Aorta (tissue), 5 donors: Measurements from ENCODE around the gene SNRPN. TPM values are rescaled to one million over a fixed set of nuclear protein-coding genes. Genes with fewer than 3 reads are reported as not detected.
"Not testable (repeated sequence)": the region's sequence is repeated elsewhere in the genome, so short reads cannot be mapped to it uniquely, and the experiment has no call there.

Source experiments
- ATAC-seq: fragments of 200-7000 bp; cut with Tn5 transposase; one replicate; pipeline ENCODE4 v1.9.1; 2022; ENCODE audit warnings: moderate library complexity; ENCODE audit not compliant: low FRiP score
- DNase-seq, 2 donors: peaks; one replicate each; pipeline ENCODE4 v3.0.0-alpha.2; 2020
- H3K27ac ChIP-seq, 2 donors: one replicate each; pipeline ENCODE4 v1.5.1; 2013; ENCODE audit warnings: low read length in 2 of 2, mild to moderate bottlenecking in 2 of 2, moderate library complexity in 2 of 2, control low read depth in 1 of 2, inconsistent platforms in 1 of 2, low read depth in 1 of 2
- H3K27me3 ChIP-seq, 2 donors: one replicate each; pipeline ENCODE4 v1.6.1; 2013; ENCODE audit warnings: control low read depth in 1 of 2, low read length in 1 of 2, mild to moderate bottlenecking in 1 of 2, moderate library complexity in 1 of 2; ENCODE audit not compliant: insufficient read depth in 2 of 2, control insufficient read depth in 1 of 2
- H3K36me3 ChIP-seq, 2 donors: one replicate each; pipeline ENCODE4 v1.6.1; 2013; ENCODE audit warnings: control low read depth in 1 of 2, low read length in 1 of 2, mild to moderate bottlenecking in 1 of 2; ENCODE audit not compliant: insufficient read depth in 2 of 2, control insufficient read depth in 1 of 2
- H3K4me1 ChIP-seq, 2 donors: one replicate each; pipeline ENCODE4 v1.6.1; 2013; ENCODE audit warnings: low read length in 2 of 2, control low read depth in 1 of 2, mild to moderate bottlenecking in 1 of 2, moderate library complexity in 1 of 2; ENCODE audit not compliant: insufficient read depth in 2 of 2, control insufficient read depth in 1 of 2
- H3K4me3 ChIP-seq, 2 donors: one replicate each; pipeline ENCODE4 v1.5.1; 2013; ENCODE audit warnings: low read length in 2 of 2, control low read depth in 1 of 2, mild to moderate bottlenecking in 1 of 2
- H3K9me3 ChIP-seq: one replicate; pipeline ENCODE4 v1.6.1; 2013; ENCODE audit warnings: mild to moderate bottlenecking, low read length; ENCODE audit not compliant: control insufficient read depth
- WGBS, 2 donors: extraction: QIAGEN DNeasy Blood & Tissue Kit; methylation state at CpG; one replicate each; pipeline ENCODE4 v1.1.7; 2013; 5-methylcytosine and 5-hydroxymethylcytosine counted together
- intact Hi-C, 2 donors: fragments of 100-400 bp; cut with DNase I; formaldehyde crosslinking; loops; one replicate each; pipeline versions ENCODE4 v1.14.2 to v1.15.0; 2022
- polyA plus RNA-seq, 2 donors: library from polyadenylated mRNA; stranded (reverse); fragments of 200-250 nt; gene quantifications; one replicate each; pipeline ENCODE4 v1.2.3, GENCODE V29; 2013
- total RNA-seq, 2 donors: library from RNA; stranded (reverse); fragmentation: NEBNext Ultra II Directional; extraction: Animal tissue kit (Norgen Biotek cat#: 25700); gene quantifications; one replicate each; pipeline ENCODE4 v1.2.1, GENCODE V29; 2021
- donor health status: healthy with polysubstance abuse.
- donor health status: Bipolar disorder and iron deficiency.
- donor health status: DM: no; HTN: no; CAD: no.
- donor health status: DM: no; HTN: no; CAD: no.
- donor health status: DM: yes; HTN: yes; CAD: no.

Gene SNRPN
- total and polyA plus RNA-seq, 4 donors, result 112 to 268 (median 164) TPM

- Histone ChIP-seq H3K36me3 (no peaks in the 10 kb centered on the region), H3K9me3 (no peaks in the 10 kb centered on the region), H3K27ac (peak overlapping the region in 1 of 2 donors; percentile 39), H3K4me1 (no peaks in the 10 kb centered on the region), H3K4me3 (no peak overlapping the region), H3K27me3 (no peaks in the 10 kb centered on the region)
- ATAC-seq (no peak), DNase-seq (no peak)
- WGBS, 2 donors, result 48 to 55% methylated on average over 7 of the region's 7 CpGs
- intact Hi-C loops, result no loop called here
Observed at GRCh38 chr15:24933716-24934115, 21.1 kb upstream of the SNRPN start.

- ATAC-seq, H3K4me3 ChIP-seq, intact Hi-C loops, DNase-seq, H3K4me1 ChIP-seq, H3K9me3 ChIP-seq, H3K36me3 ChIP-seq, H3K27me3 ChIP-seq, H3K27ac ChIP-seq: not testable (repeated sequence)
- 85 to 90% methylated on average over 3 of the region's 3 CpGs for WGBS, 2 donors
Observed at GRCh38 chr15:24938224-24938623, 16.6 kb upstream of the SNRPN start.

GRCh38 chr15:24940236-24940635 lies 14.6 kb upstream of the SNRPN start:
- no peak for DNase-seq
- 19 to 24% methylated on average over 2 of the region's 2 CpGs for WGBS, 2 donors
- no peaks in the 10 kb centered on the region for H3K36me3 ChIP-seq
- no peak for ATAC-seq
- H3K27me3 ChIP-seq, result no peaks in the 10 kb centered on the region
- intact Hi-C loops, result no loop called here
- H3K4me3 ChIP-seq, result no peak overlapping the region
- peaks cover 4 to 5% of the 10 kb centered on the region in 2 donors for H3K4me1 ChIP-seq
- H3K27ac ChIP-seq, result no peak overlapping the region
- H3K9me3 ChIP-seq, result no peaks in the 10 kb centered on the region

GRCh38 chr15:24943361-24943760 lies 11.4 kb upstream of the SNRPN start:
- no peaks in the 10 kb centered on the region for H3K36me3 ChIP-seq
- DNase-seq (no peak), ATAC-seq (no peak)
- 80 to 95% methylated on average over 1 of the region's 1 CpG for WGBS, 2 donors
- no peak overlapping the region for H3K4me3 ChIP-seq
- peaks cover 5 to 12% of the 10 kb centered on the region in 2 donors for H3K4me1 ChIP-seq
- H3K9me3 ChIP-seq, result no peaks in the 10 kb centered on the region
- no peaks in the 10 kb centered on the region for H3K27me3 ChIP-seq
- H3K27ac ChIP-seq, result peak overlapping the region in 1 of 2 donors; percentile 57
- intact Hi-C loops, result no loop called here

DNA sequence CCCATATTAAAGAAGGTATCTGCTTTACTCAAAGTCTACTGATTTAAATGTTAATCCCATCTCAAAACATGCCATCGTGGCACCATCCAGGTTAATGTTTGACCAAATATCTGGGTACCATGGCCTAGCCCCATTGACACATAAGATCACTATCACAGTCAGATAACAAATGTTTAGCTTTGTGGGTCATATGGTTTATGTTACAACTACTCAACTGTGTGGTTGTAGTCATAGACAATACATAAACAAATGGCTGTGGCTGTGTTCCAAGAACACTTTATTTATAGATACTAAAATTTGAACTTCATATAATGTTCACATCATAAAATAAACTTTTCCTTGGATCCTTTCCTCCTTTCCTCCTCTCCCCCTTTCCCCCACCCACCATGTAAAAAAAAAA lies 9.8 kb upstream of the SNRPN start:
- Histone ChIP-seq H3K27ac (peak overlapping the region in 1 of 2 donors; percentile 43), H3K9me3 (no peaks in the 10 kb centered on the region), H3K36me3 (no peaks in the 10 kb centered on the region), H3K27me3 (no peaks in the 10 kb centered on the region), H3K4me1 (peaks cover 5 to 12% of the 10 kb centered on the region in 2 donors), H3K4me3 (no peak overlapping the region)
- ATAC-seq, result peak; percentile 19
- intact Hi-C loops, result no loop called here
- no peak for DNase-seq
- 0 to 2% methylated on average over 1 of the region's 1 CpG for WGBS, 2 donors

- Histone ChIP-seq H3K4me1 (peaks cover 5 to 12% of the 10 kb centered on the region in 2 donors), H3K27ac (peak overlapping the region; percentile 59 to 61), H3K4me3 (no peak overlapping the region), H3K27me3 (no peaks in the 10 kb centered on the region), H3K9me3 (no peaks in the 10 kb centered on the region), H3K36me3 (no peaks in the 10 kb centered on the region)
- intact Hi-C loops, result no loop called here
- DNase-seq (no peak), ATAC-seq (no peak)
- WGBS, 2 donors, result 28 to 44% methylated on average over 1 of the region's 1 CpG
Observed at GRCh38 chr15:24945711-24946110, 9.1 kb upstream of the SNRPN start.

DNA sequence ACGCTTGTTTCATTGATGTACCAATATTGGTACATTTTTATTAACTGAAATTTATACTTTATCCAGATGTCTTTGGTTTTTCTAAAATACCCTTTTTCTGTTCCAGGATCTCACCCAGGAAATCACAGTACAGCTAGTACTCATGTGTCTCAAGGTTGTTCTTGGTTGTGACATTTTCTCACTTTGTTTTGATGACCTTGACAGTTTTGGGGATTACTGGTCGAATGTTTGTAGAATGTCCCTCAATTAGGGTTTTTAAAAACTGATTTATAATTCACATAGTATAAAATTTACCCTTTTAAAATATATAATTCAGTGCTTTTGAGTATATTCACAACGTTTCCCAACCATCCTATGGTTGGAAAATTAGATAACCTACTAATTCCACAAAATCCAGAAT lies 6.3 kb upstream of the SNRPN start:
- Histone ChIP-seq H3K4me3 (no peak overlapping the region), H3K27ac (no peak overlapping the region), H3K4me1 (peaks cover 0 to 8% of the 10 kb centered on the region in 2 donors), H3K27me3 (no peaks in the 10 kb centered on the region), H3K9me3 (no peaks in the 10 kb centered on the region), H3K36me3 (no peaks in the 10 kb centered on the region)
- ATAC-seq (no peak), DNase-seq (no peak)
- 75 to 78% methylated on average over 3 of the region's 3 CpGs for WGBS, 2 donors
- intact Hi-C loops, result no loop called here

GRCh38 chr15:24955531-24955921 lies 739 bp downstream of the SNRPN start:
- WGBS, 2 donors, result 48 to 57% methylated on average over 29 to 31 of the region's 31 CpGs
- intact Hi-C loops, result loop anchor here (2.0 to 5.0 kb wide), 2 partner anchors 98 to 99 kb away; no protein-coding TSS in a partner anchor
- DNase-seq (no peak), ATAC-seq (peak; percentile 59)
- Histone ChIP-seq H3K27me3 (no peaks in the 10 kb centered on the region), H3K36me3 (no peaks in the 10 kb centered on the region), H3K9me3 (no peaks in the 10 kb centered on the region), H3K27ac (peak overlapping the region; percentile 10 to 88), H3K4me3 (peak overlapping the region; percentile 50 to 54), H3K4me1 (no peaks in the 10 kb centered on the region)

- Histone ChIP-seq H3K27ac (peak overlapping the region in 1 of 2 donors; percentile 88), H3K27me3 (no peaks in the 10 kb centered on the region), H3K4me1 (no peaks in the 10 kb centered on the region), H3K36me3 (no peaks in the 10 kb centered on the region), H3K9me3 (no peaks in the 10 kb centered on the region), H3K4me3 (peak overlapping the region; percentile 50 to 54)
- peak; percentile 82 to 85 for DNase-seq
- peak; percentile 91 for ATAC-seq
- 49 to 52% methylated on average over 28 of the region's 28 CpGs for WGBS, 2 donors
- intact Hi-C loops, result loop anchor here in 1 of 2 donors (5.0 kb wide), 1 partner anchor 99 kb away; no protein-coding TSS in a partner anchor
Observed at GRCh38 chr15:24956111-24956838, 1.5 kb downstream of the SNRPN start.
